ENCODE measurements around the gene LNX2.

DNA sequence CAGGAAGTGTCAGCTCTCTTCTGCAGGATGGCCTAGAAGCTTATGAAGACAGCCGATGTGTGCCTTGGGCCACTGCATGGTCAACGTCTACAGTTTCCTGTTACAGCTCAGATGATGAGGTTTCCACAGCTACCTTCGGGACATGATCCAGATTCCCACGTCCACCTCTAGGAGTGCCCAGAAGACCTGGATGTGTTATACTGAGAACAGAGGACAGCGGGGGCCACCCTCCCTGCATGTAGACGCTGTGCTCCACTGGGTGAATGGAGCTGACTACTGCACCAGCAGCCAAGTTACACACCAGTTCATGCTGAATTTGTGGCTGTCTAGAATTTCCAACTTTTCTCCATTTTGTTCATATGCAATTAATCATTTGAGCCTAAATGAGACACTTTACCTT is 91.4 kb downstream of the LNX2 start:
- TF ChIP-seq, protein P1, sequence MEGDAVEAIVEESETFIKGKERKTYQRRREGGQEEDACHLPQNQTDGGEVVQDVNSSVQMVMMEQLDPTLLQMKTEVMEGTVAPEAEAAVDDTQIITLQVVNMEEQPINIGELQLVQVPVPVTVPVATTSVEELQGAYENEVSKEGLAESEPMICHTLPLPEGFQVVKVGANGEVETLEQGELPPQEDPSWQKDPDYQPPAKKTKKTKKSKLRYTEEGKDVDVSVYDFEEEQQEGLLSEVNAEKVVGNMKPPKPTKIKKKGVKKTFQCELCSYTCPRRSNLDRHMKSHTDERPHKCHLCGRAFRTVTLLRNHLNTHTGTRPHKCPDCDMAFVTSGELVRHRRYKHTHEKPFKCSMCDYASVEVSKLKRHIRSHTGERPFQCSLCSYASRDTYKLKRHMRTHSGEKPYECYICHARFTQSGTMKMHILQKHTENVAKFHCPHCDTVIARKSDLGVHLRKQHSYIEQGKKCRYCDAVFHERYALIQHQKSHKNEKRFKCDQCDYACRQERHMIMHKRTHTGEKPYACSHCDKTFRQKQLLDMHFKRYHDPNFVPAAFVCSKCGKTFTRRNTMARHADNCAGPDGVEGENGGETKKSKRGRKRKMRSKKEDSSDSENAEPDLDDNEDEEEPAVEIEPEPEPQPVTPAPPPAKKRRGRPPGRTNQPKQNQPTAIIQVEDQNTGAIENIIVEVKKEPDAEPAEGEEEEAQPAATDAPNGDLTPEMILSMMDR (optimal IDR thresholded peaks at IDR 0.05 in 1 of 3, IDR thresholded peaks at IDR 0.05 in 1 of 3, conservative IDR thresholded peaks at IDR 0.05 in 1 of 3; ENCODE audit: extremely low read depth in 1 of 3, insufficient read depth in 2 of 3, low read length in 3 of 3), result no peak
- no peak for TF ChIP-seq EZH2 (IDR thresholded peaks at IDR 0.05; ENCODE audit: low read length)
